Placental pericyte (primary cell): ENCODE data around the gene NCMAP. TPM values are rescaled to one million over a fixed set of nuclear protein-coding genes. Genes with fewer than 3 reads are reported as not detected.

Experiments
- small RNA-seq: library from RNA; depleted of rRNA; stranded (forward); fragments of <200 nt; gene quantifications from one replicate; pipeline ENCODE3, GENCODE V24; 2012; ENCODE audit warnings: low replicate concordance
- total RNA-seq: library from RNA; depleted of rRNA; stranded (reverse); fragments of >200 nt; gene quantifications from 2 replicates; pipeline ENCODE4 v1.2.3, GENCODE V29; 2012

The NCMAP gene
- total RNA-seq, result not detected in 2 replicates

GRCh38 chr1:24555591-24556413 is at the start of gene NCMAP:
NCMAP (plus strand) TSS chr1:24556087; CDS start chr1:24595431, 39,344 bp downstream.

GRCh38 chr1:24642481-24643362 is 86.8 kb downstream of the NCMAP start, which contains the start of gene SRRM1:
SRRM1 (plus strand) TSS chr1:24643302; CDS start chr1:24643327, 25 bp downstream.

Small RNAs within 50 kb of the gene (small RNA-seq; reads per million reads assigned to genes)
- gene RF00019, result not detected

Other genes with a start within 250 kb of the NCMAP start
- not detected in 2 replicates for gene GRHL3, start 236.7 kb upstream of the NCMAP start, total RNA-seq
- gene STPG1, start 142.3 kb upstream of the NCMAP start, total RNA-seq, result 2.6 and 7.3 TPM in 2 replicates
- gene NIPAL3, start 140.3 kb upstream of the NCMAP start, total RNA-seq, result 23.4 and 55.1 TPM in 2 replicates
- 2.2 and 17.5 TPM in 2 replicates for gene RCAN3, start 53.3 kb upstream of the NCMAP start, total RNA-seq
- 46.2 and 75.3 TPM in 2 replicates for gene SRRM1, start 87.2 kb downstream of the NCMAP start, total RNA-seq
- 400 and 431 TPM in 2 replicates for gene CLIC4, start 189.4 kb downstream of the NCMAP start, total RNA-seq